Mesenteric fat pad (tissue), 1 donor: ENCODE data around the gene PON1. TPM values are rescaled to one million over a fixed set of nuclear protein-coding genes. Genes with fewer than 3 reads are reported as not detected.

Source experiments
- DNase-seq: peaks from one replicate; pipeline ENCODE4 v3.0.0-alpha.2; 2020; ENCODE audit warnings: low spot score
- long read RNA-seq: library from polyadenylated mRNA; unstranded; transcript quantifications from one replicate; pipeline ENCODE4 v2.0.0, GENCODE V29; 2020
- total RNA-seq: library from RNA; stranded (reverse); fragmentation: NEBNext Ultra II Directional; extraction: Animal tissue kit (Norgen Biotek cat#: 25700); gene quantifications from one replicate; pipeline ENCODE4 v1.2.1, GENCODE V29; 2021
- donor health status: DM: yes; HTN: yes; CAD: no.

The PON1 gene
- total RNA-seq: 0.19 TPM
- long read RNA-seq, partial matches to known transcripts: 0 of 1 reads
- long read RNA-seq, other reads (novel, unspliced or antisense): 1 of 1 reads

DNA sequence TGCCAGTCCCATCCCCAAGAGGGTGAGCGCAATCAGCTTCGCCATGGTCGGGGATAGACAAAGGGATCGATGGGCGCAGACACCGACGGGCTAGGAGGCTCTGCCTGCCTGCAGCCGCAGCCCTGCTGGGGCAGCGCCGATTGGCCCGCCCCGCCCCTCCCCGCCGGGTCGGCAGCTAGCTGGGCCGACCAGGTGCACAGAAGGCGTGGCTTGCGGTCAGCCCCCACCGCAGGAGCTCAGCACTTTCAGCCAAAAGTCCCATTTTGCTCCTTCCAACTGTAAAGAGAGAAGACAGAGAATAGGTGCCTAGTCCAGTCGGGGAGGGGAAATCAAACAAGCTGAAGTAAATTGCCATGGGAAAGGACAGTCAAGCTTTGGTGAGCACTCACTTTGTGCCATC, at the start of gene PON1:
Gene PON1, minus strand, starts transcription at position 102 of the 400 bp plus-strand sequence. Its CDS starts 57 bp downstream, at position 45.
- no peak for DNase-seq

DNA sequence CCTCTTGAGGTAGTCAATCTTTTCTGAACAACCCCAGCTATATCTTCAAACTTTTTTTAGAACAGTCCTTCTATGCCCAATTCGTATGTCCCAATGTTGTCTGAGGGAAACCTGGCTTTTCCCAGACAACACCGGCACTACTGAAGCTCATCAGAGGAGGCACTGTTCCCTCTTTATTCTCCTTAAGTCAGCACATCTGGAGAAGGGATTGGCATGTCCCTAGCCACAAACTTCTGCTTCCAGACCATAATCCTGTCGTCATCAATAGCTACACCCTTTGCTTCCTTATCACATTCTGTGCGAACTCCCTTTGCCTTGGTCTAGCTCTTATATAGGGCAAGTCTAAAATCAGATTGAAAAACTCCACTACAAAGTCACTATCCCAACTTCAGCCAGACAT, 49.0 kb upstream of the PON1 start:
- no peak for DNase-seq

DNA sequence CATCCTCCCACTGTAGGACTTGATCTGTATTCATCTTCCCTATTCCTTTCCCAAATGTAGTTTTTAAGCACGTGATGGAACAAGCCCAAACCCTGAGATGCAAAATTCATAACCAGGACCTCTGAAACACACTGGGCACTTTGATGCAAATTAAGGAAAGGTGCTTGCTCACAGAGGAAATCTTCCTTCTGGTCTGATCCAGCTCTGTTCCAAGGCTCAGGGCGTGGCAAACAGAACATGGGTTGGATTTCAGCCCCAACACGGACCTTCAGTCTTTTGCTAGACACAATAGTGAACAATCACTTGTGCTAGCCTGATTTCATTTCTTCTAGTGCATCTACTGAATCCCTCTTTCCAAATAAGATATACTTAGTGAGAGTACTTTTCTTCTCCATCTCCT, 43.9 kb upstream of the PON1 start:
- DNase-seq: no peak

DNA sequence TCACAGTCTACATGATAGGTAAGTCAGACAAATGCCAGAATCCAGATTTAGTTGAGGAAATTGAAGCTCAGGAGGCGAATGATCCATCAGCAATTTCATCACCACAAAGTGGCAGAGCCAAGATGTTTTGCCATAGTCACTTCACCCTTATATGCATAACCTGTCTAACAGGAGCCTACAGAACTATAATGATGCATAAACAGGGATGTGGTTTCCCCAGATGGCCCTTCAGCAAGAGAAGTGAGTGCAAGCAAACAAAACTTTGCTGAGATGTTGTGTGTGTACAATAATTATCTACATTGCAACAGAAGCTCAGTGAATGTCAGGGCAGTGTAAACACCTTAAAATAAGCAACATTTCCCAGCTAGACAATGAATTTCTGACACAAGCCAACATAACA, 43.3 kb upstream of the PON1 start:
- no peak for DNase-seq

DNA sequence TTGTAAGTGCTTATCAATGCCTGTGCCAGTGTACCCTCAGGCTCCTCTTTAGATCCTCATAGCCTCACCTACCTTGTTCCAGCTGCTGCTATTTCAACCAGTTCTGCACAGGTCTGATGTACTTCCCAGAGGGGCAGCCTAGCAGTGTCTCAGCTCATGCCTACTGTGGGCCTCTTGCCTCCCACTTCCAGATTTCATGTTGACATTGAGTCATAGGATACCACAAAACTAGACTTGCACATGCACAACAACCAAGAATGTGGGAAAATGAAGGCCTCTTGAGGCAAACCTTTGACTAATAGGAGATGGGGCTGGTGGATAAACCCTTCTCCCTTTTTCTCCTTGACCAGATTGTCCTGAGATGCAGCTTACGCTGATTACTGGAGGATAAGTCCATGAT, 40.8 kb upstream of the PON1 start:
- no peak for DNase-seq

DNA sequence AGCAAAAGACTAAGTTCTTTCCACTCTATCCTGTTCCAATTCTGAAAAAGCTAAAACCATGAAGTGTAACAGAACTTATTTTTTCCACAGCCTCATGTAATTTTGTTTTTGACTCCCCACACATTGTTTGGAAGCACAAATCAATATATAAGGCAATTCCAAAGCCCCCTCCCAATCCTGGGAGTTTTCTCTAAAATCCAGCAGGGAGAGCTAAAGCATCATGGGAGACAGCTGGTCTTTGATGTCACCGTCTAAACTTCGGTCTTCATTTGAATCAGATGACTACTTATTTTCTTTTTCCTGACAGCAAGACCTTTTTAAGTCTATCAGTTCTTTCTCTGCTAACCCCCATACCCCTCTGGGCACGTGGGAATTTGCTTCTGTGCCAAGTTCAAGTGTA, 33.3 kb upstream of the PON1 start:
- no peak for DNase-seq

DNA sequence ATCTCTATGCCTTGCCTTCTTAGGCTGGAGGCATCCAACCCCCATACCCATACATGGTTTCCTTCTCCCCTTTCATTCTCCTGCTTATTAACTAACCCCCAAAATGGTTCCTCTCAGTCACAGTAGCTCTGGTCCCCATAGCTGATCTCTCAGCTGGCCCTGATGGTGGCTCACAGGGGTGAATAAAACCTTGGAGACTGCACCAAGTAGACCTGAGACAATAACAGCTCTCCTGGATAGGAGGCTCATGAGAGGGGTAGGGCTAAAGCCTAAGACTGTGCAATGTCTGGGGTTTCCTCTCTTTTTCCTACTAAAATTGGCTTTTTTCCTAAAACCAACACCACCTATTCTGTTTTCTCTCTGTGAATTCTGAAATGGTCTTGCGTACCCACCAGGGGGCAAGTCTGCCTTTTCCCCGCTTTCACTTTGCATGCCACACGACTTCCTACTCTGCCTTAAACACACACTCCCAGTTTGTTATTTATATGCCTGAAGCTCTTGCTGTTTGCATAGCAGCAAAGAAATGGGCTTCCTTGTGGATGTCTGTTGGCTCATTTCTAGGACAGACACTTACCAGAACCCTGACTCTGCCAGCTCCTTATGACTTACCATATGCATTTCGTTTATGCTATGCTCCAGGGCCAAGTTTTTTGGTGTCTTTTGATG, 18.4 kb upstream of the PON1 start:
- no peak for DNase-seq

DNA sequence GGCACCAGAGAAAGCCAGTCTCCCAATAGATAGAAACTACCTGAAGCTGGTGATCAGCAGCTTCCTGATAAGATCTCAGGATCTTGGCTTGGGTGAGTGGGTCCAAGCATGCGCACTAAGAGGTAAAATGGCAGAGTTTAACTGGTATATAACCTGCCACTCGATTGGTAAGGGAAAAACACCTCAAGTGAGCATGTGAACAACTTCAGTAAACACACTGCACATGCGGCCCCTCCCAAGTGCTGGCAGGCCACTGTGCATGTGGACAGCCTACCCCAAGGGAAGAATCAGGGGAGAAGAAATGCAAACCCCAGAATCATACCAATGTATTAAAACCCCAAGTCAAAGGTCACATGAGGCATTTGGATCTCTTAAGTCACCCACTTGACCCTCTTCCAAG, 17.7 kb upstream of the PON1 start:
- DNase-seq: no peak

DNA sequence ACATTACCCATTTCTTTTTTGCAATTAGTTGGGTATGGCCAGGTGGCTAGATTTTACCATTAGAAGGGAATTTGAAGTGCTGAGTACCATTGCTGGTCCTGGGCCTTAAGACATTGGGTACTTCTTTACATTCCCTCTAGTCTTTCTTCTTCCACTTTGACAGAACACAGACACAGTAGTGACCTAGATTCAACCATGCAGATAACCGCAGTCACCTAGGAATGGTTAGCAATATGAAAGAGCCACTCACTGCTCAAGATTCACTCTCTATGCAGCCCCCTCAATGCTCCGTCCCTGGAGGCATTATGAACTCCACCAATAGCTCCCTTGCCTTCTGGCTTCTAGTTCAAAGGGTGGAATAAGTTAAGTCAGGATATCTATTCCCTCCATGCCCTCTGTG, 16.2 kb upstream of the PON1 start:
- no peak for DNase-seq

DNA sequence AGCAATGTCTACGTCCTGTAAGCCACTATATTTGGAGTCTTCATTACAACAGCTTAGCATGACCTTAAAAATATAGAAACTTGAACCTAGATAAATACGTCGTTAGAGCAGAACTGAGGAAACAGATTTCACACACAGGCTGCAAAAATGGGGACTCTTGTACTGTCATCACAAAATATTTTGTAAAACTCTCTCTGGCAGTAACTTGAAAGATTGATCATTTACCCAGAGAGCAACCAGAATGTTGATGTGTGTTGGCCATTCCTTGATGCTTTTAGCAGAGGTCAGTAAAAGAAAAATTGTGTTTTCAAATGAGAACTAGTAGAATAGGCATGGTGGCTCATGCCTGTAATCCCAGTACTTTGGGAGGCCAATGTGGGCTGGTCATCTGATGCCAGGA, 14.5 kb upstream of the PON1 start:
- no peak for DNase-seq

DNA sequence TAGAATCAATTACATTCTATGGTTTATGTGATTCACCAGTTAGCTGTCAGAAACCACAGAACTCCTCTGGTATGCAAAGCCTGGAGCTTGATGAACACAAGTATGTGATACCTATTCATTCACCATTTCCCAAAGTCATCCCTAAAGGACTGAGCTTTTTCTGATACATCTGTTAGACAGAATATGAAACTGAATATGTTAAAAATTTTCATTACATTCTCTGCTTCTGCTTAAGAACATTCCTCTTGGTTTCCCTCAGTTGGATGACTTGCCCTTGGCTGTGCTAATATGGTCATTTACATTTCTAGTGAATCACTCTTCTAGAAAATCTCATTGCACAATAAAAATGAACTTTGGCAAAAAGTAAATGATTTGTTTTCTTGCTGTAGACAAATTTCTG, 10.8 kb upstream of the PON1 start:
- DNase-seq: no peak

DNA sequence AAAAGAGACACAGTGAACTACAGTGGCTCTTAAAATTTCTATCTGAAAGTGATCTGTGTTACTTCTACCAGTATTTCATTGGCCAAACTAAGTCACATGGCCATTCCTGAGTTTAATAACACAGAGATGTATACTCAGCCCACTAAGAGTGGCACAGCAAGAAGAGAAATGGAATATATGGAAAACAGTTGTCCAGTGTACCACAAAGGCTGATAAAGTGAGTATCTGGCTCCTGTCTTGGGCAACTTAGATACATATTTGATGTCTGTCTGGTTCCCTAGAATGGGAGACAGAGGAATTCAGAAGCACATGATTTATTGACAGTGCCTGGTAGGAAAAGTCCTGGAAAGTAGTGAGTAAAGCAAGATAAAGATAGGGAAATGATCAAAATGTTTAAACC, 10.1 kb upstream of the PON1 start:
- DNase-seq: no peak

DNA sequence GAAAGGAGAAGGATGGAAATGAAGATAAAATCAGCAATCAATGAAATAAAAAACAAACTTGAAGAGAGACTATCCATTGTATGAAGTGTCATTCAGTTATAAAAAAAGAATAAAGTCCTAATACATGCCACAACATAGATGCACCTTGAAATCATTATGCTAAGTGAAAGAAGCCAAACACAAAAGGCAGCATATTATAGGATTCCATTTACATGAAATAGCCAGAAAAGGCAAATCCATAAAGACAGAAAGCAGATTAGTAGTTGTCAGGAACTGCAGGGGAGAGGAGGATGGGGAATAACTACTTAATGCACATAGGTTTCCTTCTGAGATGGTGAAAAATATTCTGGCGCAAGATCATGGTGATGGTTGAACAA, 6.6 kb upstream of the PON1 start:
- no peak for DNase-seq

DNA sequence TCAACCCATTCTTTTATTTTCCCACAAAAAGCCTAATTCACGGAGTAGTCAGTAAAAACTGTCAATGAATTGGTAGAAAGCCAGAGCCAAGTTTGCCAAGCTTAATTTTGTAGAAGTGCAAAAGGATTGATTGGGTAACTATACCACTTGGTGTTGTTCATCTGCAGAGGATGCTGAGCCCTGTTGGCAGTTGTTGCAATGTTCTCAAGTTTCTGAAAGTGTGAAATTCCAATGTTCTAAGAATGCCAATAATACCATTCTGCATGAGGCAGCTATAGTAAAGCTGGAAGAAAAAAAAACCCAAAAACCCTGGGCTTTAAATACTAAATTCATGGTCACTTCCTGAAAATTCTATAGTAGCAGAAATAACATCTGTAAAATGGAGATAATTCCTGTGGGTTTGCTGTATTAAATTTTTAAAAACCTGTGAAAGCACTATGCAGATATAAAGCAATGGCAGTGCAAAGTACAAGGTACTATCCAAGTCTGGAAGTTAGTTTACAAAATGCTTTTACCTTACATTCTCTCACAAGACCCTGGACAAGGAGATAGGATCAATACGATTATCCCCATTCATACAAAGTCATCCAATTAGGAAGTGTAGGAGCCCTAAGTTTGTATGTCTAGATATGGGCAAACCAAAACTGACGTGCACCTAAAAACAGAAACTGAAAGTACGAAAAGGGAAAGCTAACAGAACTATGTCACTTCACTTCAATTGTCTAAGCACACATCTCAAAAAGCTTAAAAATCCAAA, 6.0 kb upstream of the PON1 start:
- DNase-seq: no peak

DNA sequence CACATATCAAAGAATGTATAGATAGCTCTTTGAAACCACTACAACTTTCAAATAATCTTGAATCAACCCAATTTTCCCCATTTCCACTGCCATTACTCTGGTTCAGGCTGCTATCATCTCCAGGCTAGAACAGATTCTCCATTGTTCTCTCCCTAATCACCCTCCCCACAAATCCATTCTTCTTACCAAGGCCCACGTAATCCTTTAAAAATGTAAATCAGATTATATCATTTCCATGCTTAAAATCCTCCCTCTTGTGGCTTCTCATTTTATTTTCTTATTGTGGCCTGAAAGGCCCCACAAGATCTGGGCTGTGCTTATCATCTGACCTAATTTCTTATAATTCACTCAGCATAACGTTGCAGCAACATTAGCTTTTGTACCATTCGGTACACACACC, 3.0 kb upstream of the PON1 start:
- no peak for DNase-seq

DNA sequence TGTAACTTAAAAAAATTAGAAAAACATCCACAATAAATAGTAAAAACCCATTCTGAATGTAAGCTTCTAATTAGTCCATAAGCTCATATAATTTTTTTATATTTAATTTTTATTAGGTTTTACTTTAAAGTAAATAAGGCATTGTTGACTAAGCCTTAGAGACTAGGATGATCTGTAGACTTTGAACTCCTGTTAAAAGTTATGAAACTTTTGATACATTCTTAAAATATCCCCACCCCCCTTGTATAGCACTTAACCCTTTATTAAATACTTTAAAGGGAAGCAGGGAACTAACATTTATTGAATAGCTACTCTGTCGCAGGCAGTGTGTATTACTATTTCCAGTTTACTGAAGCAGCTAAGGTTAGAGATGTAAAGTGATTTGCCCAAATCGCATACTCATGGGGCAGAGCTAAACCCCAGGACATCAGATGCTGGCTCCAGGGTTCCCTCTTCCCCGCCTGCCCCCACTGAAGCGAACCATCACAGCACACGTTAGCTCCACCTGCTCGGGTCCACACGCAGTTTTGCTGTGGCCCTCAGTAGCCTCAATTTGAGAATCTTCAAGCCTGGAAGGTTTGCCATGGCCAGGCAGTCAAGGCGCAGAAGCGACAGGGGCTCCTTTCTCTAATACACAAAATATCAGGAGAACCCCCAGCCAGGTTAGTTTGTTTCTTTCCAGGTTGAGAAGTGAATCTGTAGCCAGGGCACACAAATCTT, 762 bp downstream of the PON1 start:
- DNase-seq: no peak

DNA sequence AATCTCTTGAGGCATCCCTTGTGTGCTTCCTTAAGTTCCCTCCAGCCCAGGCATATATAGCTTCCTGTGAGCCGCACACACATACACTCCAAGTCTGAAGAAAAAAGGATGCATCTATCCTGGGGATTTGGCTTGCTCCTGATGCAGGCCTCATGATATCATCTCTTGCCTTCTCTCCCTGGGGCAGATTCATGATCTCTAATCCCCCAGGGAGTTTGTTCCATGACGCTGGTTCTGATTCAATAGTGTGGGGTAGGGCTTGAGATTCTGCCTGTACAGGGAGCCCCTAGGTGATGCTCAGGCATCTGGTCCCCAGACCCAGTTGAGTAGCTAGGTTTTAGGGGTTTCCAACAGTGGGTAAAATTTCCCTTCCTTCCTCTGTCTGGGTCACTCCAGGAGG, 1.5 kb downstream of the PON1 start:
- DNase-seq: no peak

DNA sequence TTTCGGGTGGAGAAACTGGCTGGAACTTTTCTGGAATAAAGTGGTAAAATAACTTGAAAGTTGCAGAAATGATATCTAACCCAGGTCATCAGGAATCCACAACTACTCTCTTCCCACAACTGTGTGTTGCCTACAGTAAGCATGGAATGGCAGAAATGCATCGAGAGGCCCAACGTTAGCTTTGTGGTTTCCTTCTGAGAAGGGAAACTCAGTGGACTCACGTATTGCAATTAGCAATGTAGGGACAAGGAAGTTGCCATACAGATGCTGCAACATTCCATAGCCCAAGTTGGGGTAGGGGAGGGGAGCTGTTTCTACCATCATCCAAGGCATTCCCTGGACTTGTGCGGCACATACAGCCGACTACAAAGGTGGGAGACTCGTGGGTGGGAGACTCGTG, 1.9 kb downstream of the PON1 start:
- no peak for DNase-seq

DNA sequence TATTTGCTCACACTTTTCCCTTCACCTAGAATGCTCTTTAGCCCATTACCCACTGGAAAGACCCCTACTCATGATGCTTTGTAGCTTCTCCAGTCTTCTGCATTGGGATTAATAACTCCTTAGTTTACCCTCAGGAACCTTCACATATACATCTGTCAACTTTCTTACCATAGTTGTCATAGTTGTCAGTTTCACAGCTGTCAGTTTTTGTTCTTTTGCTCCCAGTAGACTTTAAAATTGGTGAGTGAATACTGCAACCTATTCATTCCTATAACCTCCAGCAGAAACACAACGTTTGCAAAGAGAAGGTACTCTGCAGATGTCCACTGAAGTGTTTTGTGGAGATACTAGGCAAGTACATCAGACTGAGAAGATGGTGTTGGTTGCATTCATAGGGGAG, 2.6 kb downstream of the PON1 start:
- DNase-seq: no peak

DNA sequence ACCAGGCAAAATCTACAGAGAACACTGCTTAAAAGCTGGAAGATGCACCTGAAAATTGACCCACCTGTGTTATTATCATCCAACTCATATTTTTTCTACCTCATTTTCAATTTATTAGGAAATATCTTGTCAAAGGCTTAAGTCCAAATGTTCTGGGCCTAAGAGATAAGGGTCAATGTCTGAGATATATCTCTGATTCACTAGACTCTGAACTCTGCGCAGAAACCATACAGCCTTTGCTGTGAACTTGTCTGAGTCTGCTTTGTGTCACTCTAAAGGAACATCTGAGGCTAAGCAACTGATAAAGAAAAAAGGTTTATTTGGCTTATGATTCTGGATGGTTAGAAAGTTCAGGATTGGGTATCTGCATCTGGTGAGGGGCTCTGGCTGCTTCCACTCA, 3.7 kb downstream of the PON1 start:
- DNase-seq: no peak

DNA sequence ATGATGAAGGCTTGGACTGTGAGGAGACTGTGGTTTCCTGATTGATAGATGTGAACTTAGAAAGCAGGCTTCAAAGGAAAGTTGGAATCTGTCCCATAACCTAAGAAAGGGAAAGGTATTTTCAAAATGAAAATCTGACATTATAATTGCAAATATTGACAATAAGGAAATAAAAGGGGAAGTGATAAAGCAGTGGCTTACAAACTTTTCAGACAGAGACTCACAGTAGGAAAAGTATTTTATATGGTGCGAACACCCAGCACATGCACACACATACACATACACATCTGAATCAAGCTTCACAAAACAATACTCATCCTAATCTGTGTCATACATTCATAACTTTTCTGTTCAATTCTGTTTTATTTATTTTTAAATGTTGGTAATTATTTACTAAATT, 4.8 kb downstream of the PON1 start:
- no peak for DNase-seq

DNA sequence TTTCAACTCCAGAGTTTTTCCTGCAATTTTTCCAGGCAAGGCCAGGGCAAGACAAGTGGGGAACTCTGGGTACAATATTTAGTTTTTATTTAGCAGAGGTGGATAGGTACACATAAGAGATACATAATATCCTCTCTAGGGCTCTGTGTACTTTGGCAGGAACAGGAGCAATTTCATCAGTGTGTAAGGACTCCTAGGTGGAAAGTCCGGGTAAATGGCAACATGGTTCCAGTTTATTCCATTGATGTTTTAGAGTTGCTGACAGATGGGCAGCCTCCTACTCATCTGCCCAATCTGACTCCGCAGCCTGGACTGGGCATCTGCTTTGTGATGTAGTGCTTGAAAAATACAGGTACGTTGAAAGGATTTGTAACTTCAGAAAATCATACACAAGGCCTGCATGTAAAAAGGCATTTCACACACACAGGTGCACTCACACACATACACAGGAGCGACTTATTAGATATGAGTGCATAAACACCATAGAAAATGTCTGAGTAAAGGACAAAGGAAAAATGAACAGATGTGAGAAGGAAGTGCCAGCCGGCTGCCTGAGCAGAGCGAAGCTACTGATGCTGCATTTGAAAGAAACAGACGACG, 5.7 kb downstream of the PON1 start:
- no peak for DNase-seq
